MM.1S (cell line): ENCODE measurements around the gene CCBE1.

ENCODE experiments used
- EZH2 ChIP-seq: fragments of 300-600 bp; sonication (generic); optimal IDR thresholded peaks from 2 replicates; pipeline ENCODE3; 2017; ENCODE audit warnings: low read depth, mild to moderate bottlenecking, antibody characterized with exemption, low read length, mixed read lengths
- EZH2phosphoT487 ChIP-seq: fragments of 300-600 bp; sonication (generic); IDR thresholded peaks from 2 replicates; pipeline ENCODE4 v1.6.1; 2018; ENCODE audit warnings: antibody characterized with exemption, low read length
- TF ChIP-seq, protein P1 (sequence below): fragments of 300-600 bp; sonication (generic); IDR thresholded peaks from 2 replicates; pipeline ENCODE4 v1.5.1; 2016; ENCODE audit warnings: antibody characterized with exemption, low read length, mixed read lengths

DNA sequence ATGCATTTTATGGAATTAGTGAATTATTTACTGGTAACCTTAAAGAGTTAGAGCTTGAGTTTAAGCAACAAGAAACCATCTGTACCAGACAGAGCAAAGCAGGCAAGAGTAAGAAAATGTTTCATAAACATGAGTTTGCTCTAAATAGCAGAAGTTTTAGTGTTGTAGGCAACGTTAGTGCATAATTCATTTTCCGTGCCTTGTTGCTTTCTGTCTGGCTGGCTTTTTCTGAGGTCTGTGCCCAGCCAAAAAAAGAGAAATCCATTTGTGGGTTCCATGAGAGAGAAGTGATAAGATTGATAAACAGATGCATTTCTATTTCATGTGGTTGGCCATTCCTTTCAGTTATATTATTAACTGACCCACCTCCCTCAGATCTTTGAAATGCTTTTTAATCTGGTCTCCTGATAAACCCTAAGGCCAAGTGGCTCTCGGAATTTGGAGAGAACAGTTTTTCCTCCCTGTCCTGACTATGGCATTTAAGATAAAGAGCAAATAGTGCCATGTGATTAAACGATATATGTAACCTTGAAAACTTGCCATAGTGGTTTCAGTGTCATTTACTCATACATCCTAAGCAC is 198.6 kb downstream of the CCBE1 start:
- TF ChIP-seq EZH2 (no peak), EZH2phosphoT487 (no peak)
- TF ChIP-seq, protein P1, sequence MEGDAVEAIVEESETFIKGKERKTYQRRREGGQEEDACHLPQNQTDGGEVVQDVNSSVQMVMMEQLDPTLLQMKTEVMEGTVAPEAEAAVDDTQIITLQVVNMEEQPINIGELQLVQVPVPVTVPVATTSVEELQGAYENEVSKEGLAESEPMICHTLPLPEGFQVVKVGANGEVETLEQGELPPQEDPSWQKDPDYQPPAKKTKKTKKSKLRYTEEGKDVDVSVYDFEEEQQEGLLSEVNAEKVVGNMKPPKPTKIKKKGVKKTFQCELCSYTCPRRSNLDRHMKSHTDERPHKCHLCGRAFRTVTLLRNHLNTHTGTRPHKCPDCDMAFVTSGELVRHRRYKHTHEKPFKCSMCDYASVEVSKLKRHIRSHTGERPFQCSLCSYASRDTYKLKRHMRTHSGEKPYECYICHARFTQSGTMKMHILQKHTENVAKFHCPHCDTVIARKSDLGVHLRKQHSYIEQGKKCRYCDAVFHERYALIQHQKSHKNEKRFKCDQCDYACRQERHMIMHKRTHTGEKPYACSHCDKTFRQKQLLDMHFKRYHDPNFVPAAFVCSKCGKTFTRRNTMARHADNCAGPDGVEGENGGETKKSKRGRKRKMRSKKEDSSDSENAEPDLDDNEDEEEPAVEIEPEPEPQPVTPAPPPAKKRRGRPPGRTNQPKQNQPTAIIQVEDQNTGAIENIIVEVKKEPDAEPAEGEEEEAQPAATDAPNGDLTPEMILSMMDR: no peak
